Endothelial cell (in vitro differentiated cells): ENCODE measurements around the gene PDLIM7. TPM values are rescaled to one million over a fixed set of nuclear protein-coding genes. Genes with fewer than 3 reads are reported as not detected.

Experiments
- DNase-seq: peaks from one replicate; pipeline ENCODE4 v3.0.0; 2021; ENCODE audit warnings: low spot score
- H3K27ac Mint-ChIP-seq: one replicate; pipeline ENCODE4 v1.8.0; 2021; ENCODE audit warnings: mixed read lengths, inconsistent platforms; ENCODE audit not compliant: unreplicated experiment
- H3K27me3 Mint-ChIP-seq: one replicate; pipeline ENCODE4 v1.8.0; 2021; ENCODE audit warnings: mild to moderate bottlenecking, moderate library complexity, mixed read lengths, inconsistent platforms; ENCODE audit not compliant: unreplicated experiment
- H3K36me3 Mint-ChIP-seq: one replicate; pipeline ENCODE4 v1.8.0; 2021; ENCODE audit warnings: mild to moderate bottlenecking, low read depth, mixed read lengths, inconsistent platforms; ENCODE audit not compliant: unreplicated experiment
- H3K4me1 Mint-ChIP-seq: one replicate; pipeline ENCODE4 v1.8.0; 2021; ENCODE audit warnings: mild to moderate bottlenecking, mixed read lengths, inconsistent platforms; ENCODE audit not compliant: unreplicated experiment
- H3K4me3 Mint-ChIP-seq: one replicate; pipeline ENCODE4 v1.8.0; 2021; ENCODE audit warnings: mild to moderate bottlenecking, mixed read lengths, inconsistent platforms; ENCODE audit not compliant: unreplicated experiment
- H3K9me3 Mint-ChIP-seq: one replicate; pipeline ENCODE4 v1.8.0; 2021; ENCODE audit warnings: mixed read lengths, inconsistent platforms; ENCODE audit not compliant: unreplicated experiment
- CTCF ChIP-seq: fragments of 200-600 bp; sonication (generic); IDR thresholded peaks from one replicate; pipeline ENCODE4 v1.5.0; 2021; ENCODE audit warnings: antibody characterized with exemption; ENCODE audit not compliant: unreplicated experiment
- total RNA-seq: library from RNA; stranded (reverse); fragmentation: NEBNext Ultra II Directional; extraction: Animal tissue kit (Norgen Biotek cat#: 25700); gene quantifications from one replicate; pipeline ENCODE4 v1.2.1, GENCODE V29; 2021; ENCODE audit not compliant: unreplicated experiment

PDLIM7 gene
- total RNA-seq, 1 donor from 2014 or later, result 238 TPM

- DNase-seq, result no peak
- peaks cover 21% of the 10 kb centered on the region for H3K27me3 Mint-ChIP-seq
- TF ChIP-seq CTCF, result peak; percentile 8
- H3K4me1 Mint-ChIP-seq, result peaks cover 26% of the 10 kb centered on the region
- no peak overlapping the region for H3K4me3 Mint-ChIP-seq
- peaks cover 13% of the 10 kb centered on the region for H3K36me3 Mint-ChIP-seq
- H3K9me3 Mint-ChIP-seq, result no peaks in the 10 kb centered on the region
- peak overlapping the region; percentile 86 for H3K27ac Mint-ChIP-seq
Observed at GRCh38 chr5:177457852-177458681, 39.3 kb downstream of the PDLIM7 start.

- H3K27ac Mint-ChIP-seq, result peak overlapping the region; percentile 87
- peaks cover 22% of the 10 kb centered on the region for H3K27me3 Mint-ChIP-seq
- H3K36me3 Mint-ChIP-seq, result peaks cover 8% of the 10 kb centered on the region
- no peaks in the 10 kb centered on the region for H3K9me3 Mint-ChIP-seq
- TF ChIP-seq CTCF, result peak; percentile 64
- peaks cover 17% of the 10 kb centered on the region for H3K4me1 Mint-ChIP-seq
- peak overlapping the region; percentile 85 for H3K4me3 Mint-ChIP-seq
- peak; percentile 87 for DNase-seq
Observed at GRCh38 chr5:177456976-177457851, 40.2 kb downstream of the PDLIM7 start.

GRCh38 chr5:177456591-177456964 is 40.8 kb downstream of the PDLIM7 start:
- Mint-ChIP-seq H3K9me3 (no peaks in the 10 kb centered on the region), H3K4me3 (peak overlapping the region; percentile 80), H3K36me3 (peaks cover 7% of the 10 kb centered on the region), H3K27ac (peak overlapping the region; percentile 87), H3K27me3 (peaks cover 19% of the 10 kb centered on the region), H3K4me1 (peaks cover 11% of the 10 kb centered on the region)
- peak; percentile 34 for TF ChIP-seq CTCF
- DNase-seq, result no peak

- Mint-ChIP-seq H3K4me1 (peaks cover 7% of the 10 kb centered on the region), H3K9me3 (no peaks in the 10 kb centered on the region), H3K4me3 (peak overlapping the region; percentile 84), H3K27ac (peak overlapping the region; percentile 70), H3K36me3 (peaks cover 3% of the 10 kb centered on the region), H3K27me3 (peaks cover 21% of the 10 kb centered on the region)
- peak; percentile 99 for DNase-seq
- TF ChIP-seq CTCF, result peak; percentile 97
Observed at GRCh38 chr5:177455661-177456590, 41.5 kb downstream of the PDLIM7 start.
